ENCODE results near the gene CCDC148.

- no peak for TF ChIP-seq POLR2A (IDR thresholded peaks at IDR 0.05)
- TF ChIP-seq, protein P1, sequence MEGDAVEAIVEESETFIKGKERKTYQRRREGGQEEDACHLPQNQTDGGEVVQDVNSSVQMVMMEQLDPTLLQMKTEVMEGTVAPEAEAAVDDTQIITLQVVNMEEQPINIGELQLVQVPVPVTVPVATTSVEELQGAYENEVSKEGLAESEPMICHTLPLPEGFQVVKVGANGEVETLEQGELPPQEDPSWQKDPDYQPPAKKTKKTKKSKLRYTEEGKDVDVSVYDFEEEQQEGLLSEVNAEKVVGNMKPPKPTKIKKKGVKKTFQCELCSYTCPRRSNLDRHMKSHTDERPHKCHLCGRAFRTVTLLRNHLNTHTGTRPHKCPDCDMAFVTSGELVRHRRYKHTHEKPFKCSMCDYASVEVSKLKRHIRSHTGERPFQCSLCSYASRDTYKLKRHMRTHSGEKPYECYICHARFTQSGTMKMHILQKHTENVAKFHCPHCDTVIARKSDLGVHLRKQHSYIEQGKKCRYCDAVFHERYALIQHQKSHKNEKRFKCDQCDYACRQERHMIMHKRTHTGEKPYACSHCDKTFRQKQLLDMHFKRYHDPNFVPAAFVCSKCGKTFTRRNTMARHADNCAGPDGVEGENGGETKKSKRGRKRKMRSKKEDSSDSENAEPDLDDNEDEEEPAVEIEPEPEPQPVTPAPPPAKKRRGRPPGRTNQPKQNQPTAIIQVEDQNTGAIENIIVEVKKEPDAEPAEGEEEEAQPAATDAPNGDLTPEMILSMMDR (IDR thresholded peaks at IDR 0.05): no peak
- no peak for TF ChIP-seq EP300 (IDR thresholded peaks at IDR 0.05)
These were observed 273.8 kb downstream of the CCDC148 start for GRCh38 chr2:158182676-158183295.
